HG03103 (cell line): ENCODE results near the gene SPATA33.

ENCODE experiments used
- ATAC-seq: cut with Tn5 transposase; IDR thresholded peaks from one replicate; pipeline ENCODE4 v1.9.1; 2021; ENCODE audit warnings: low read depth; ENCODE audit not compliant: unreplicated experiment

SPATA33 gene

DNA sequence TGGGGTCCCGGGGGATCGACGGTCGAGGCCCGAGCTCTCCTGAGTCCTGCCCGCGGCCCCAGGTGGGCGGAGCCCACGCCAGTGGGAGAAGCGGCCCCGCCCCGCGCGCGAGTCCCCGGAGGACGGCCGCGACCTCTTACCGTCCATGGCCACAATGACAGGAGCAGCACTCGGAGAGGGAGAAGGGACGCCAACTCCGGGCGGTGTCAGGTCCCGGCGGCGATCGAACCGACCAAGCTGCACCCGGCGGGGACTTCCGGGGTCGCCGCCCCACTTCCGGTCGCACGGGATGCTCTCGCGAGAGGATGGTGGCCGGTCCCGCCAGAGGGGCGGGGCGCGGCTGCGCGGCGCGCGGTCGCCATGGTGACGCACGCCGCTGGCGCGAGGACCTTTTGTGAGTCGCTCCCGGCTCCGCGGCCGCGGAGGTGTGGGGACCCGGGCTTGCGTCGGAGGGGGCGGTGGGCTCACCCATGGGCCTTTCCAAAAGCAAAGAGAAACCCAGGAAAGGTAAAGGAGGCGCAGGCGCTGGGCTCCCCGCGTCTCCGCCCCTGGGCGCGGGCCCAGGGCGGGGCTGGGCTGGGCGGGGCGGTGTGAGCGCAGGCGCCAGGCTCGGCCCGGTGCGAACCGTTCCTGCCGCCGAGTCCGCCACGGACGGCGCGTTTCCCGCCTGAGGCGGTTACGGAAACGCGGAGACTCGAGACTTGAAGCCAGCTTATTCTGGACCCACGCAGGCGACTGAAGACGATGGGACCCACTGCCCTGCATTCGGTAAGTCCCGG is at the start of gene SPATA33, which contains the start of gene CHMP1A:
TSS of gene SPATA33 (plus strand) at position 395 of the 779 bp plus-strand sequence. CDS start at position 471, 76 bp downstream.
TSS of gene CHMP1A (minus strand) at position 267 of the 779 bp plus-strand sequence. CDS start at position 147, 120 bp downstream.
- peak; percentile 69 for ATAC-seq

DNA sequence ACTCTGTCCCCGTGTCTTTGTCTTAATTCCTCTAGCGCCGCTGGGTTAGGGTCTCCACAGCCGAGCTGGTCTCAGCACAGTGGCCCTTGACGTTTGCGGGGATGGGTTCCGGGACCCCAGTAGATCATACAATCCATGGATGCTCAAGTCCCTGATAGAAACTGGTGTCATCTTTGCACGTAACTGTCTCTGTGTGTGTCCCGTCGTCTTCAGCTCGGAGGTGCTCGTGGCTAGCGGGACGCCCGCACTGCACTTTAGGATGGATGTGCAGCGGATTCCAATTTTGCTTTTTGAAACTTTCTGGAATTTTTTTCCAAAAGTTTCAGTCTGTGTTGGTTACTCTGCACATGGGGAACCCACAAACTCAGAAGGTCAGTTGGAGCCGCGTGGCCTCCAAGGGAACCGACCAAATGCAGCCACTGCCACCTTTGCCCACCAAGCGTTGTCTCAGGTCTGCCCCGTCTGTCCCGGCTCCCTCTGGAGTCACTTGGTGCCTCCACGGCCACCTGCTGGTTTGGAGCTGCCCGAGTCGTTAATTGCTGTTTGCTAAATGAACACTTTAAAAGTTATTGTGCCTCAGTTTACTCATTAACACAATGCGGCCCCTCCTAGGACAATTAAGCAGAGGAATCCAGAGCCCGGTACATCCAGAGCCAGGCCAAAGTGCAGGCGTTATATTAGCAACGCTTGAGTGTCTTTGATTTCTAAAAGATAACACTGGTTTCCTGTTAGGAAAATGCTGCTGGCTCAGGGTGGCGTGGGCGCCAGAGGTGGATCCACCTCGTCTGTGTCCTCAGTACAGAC is 49.5 kb upstream of the SPATA33 start:
- no peak for ATAC-seq

DNA sequence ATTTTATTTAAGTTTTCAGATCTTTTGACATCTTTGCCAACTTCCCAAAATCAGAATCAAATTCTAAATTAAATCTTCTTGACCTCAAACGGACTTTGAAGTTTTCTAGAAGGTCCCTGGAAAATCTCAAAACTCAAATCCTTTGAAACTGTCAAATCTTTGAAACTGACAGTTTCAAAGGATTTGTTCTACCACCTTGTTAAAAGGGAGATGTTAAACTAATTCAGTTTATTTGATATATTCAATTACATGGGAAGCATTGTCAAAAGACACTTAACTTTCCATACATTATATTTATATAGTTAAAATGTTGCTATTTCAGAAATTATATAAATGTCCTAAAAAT is 47.6 kb upstream of the SPATA33 start:
- ATAC-seq, result no peak

DNA sequence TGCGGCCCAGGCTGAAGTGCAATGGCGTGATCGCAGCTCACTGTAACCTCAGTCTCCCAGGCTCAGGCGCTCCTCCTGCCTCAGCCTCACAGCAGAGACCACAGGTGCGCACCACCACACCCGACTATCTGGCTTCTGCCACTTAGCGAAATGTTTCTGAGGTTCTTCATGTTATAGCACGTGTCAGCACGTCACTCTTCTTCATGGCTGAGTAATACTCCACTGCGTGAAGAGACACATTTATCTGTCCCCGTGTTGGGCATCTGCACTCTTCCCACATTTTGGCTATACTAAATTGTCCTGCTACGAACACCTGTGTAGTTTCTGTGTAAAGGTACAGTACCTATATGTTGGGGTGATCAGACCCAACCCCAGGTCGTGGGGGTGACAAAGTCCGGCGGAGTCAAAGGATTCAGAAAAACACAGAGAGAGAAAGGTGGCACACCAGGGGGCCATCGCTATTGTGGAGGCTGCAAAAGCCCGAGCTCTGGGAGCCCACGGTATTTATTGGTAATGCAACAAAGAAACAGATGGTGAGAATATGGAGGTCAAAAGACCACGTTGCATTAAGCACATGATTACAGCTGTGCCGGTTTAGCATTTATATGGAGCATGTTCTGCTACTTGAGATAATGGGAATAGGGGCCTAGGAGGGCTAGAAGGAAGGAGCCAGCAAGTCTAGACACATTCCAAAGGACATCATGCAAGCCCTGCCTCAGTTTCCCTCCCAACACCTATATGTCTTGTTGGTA is 45.0 kb upstream of the SPATA33 start:
- ATAC-seq, result no peak

DNA sequence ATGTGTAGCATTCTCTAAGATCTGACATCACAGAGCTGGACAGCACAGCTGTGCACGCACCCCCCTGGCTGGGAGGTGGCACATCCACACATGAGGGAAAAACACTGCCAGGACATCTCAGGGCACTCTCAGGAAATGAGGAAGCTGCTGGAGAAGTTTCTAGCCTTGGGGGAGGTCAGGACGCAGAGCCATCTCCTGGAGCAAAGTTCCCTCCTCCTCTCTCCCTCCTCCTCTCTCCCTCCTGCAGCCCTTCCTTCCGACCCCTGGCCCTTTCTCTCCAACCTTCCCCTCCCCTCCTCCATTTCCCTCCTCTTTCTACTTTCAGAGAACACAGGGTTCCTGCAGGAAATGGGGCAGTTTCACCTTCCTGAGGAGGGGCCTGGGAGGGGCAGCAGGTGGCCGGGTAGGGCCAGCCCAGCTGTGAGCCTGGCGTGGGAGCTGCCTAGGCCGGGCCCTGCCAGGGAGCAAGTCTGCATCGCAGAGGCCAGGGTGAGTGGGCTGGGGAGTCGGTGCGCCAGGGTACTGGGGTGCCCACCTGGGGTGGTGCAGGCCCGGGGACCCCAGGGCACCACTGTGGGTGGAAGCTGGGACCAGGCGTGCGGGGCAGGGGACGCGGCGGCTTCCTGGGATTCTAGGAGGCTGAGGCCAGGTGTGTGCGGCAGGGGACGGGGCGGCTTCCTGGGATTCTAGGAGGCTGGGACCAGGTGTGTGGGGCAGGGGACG is 44.2 kb upstream of the SPATA33 start, which contains the start of gene DPEP1:
TSS of gene DPEP1 (plus strand) at position 412 of the 723 bp plus-strand sequence. CDS start 16,769 bp downstream, outside the sequence.
- ATAC-seq, result no peak

DNA sequence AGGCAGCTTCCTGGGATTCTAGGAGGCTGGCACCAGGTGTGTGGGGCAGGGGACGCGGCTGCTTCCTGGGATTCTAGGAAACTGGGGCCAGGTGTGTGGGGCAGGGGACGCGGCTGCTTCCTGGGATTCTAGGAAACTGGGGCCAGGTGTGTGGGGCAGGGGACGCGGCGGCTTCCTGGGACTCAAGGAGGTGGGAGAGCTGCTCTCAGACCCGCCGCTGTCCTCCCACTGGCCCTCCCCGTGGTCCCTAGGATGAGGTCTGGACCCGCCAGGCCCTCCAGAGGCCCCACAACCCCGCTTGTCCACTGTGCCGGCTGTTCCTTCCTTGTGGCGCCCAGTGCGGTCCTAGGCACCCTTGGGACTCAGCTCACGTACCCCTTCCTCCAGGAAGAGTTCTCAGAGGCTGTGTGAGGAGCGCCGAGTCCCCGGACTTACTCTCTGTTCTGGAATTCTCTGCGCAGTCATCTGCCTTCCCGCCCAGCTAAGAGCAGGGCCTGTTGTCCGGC is 43.6 kb upstream of the SPATA33 start:
- ATAC-seq, result no peak

DNA sequence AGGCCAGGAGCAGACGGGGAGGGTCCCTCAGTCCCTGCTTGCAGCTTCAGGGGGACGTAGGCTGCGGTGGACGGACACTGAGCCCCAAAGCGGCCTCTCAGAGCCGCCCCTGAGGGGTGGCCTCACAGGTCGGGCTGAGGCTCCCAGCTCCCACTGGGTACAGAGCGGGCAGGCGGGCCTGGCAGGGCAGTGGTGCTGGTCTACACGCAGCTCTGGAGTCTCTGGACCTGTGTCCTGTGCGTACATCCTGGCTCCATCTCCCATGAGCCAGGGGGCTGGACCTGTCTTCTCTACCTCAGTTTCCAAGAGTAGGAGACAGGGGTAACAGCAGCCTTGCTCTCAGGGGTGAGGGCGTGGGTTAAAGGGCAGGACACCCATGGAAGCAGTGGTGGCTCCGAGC is 42.5 kb upstream of the SPATA33 start:
- ATAC-seq, result no peak

DNA sequence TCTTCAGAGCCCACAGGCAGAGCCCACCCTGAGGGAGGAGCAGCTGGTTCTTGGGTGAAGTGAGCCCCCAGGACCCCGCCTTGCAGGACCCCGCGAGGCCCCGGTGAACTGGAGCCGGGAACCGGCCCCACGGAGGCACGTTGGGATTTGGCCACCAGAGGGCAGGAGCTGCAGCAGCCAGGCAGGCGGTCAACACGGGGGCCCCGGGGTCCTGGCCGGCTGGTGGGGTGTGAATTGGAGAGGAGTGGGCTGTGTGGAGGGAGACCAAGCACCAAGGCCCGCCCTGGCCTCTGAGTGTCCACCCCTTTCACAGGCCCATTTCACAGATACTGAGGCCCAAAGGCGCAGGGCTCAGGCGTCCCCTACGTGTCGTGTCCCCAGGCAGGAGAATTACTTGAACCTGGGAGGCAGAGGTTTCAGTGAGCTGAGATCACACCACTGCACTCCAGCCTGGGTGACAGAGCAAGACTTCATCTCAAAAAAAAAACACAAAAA is 42.0 kb upstream of the SPATA33 start:
- no peak for ATAC-seq

DNA sequence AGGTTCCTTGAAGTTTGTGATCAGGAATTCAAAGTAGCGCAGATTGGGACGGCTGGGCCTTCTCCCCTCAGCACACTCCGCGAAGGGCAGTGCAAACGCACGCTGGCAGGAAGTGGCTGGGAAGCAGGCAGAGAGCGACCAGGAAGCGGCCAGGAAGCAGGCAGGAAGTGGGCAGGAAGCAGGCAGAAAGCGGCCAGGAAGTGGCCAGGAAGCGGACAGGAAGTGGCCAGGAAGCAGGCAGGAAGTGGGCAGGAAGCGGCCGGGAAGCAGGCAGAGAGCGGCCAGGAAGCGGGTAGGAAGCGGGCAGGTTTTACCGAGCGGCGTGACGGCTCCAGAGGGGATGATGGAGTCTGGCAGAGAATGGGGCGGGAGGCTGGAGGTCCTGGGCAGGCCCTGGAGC is 41.0 kb upstream of the SPATA33 start:
- ATAC-seq, result no peak

DNA sequence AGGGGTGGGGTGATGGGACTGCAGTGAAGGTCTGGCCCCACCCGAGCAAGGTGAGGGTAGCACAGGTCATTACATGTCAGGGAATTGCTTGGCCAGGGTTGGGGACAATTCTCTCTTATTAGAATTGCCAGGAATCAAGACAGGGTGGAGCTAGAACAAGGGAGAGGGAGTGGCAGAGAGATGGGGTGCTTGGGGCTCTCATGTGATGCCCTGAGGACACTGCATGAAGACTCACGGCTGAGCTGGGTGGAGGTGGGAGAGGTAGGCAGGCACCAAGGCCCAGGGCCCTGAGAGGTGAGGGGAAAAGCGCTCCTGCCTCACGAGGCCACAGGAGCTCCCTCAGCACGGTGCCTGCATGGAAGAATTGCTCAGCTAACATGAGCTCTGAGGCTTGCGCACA is 40.6 kb upstream of the SPATA33 start:
- ATAC-seq, result no peak

DNA sequence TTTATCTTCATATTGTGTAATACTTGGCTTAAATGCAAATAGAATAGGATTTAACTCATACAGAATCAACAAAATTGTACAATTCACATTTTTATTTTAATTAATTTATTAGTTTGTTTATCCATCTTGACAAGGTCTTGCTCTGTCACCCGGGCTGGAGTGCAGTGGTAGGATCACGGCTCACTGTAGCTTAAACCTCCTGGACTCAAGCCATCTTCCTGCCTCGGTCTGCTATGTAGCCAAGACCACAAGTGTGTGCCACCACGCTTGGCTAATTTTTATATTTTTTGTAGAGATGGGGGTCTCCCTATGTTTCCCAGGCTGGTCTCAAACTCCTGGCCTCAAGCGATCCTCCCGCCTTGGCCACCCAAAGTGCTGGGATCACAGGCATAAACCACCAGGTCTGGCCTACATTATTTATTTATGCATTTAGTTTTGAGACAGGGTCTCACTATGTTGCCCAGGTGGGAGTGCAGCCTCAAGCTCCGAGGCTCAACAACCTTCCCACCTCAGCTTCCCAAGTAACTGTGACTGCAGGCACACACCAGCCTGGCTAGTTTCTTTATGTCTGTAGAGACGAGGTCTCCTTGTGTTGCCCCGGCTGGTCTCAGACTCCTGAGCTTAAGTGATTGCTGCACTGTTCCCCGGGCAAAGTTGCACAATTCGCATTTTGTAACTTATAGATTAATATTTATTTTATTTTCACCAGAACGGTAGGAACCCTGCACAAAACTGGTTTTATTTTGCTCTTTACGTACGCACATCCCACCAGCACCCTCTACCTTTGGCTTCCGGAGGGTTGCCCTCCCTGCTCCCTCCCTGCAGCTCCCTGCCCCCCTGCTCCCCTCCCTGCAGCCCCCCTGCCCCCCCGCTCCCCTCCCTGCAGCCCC is 39.3 kb upstream of the SPATA33 start:
- no peak for ATAC-seq

DNA sequence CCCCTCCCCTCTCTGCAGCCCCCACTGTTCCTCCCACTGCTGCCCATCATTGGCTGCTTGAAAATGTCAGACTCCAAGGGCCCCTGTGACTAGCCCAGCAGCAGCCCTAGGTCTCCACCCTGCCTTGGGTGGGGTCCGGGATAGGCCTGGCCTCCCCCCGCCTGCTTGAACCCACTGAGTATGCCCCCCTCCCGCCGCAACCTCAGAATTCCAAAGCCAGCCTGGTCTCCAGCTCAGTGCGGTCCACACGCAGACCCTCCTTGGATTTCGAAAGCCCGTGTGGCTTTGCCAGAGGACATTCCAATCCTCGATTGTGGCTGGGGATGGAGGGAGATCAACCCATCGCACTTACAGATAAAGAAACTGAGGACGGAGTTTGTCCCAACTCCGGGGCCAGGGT is 37.8 kb upstream of the SPATA33 start:
- ATAC-seq, result no peak

DNA sequence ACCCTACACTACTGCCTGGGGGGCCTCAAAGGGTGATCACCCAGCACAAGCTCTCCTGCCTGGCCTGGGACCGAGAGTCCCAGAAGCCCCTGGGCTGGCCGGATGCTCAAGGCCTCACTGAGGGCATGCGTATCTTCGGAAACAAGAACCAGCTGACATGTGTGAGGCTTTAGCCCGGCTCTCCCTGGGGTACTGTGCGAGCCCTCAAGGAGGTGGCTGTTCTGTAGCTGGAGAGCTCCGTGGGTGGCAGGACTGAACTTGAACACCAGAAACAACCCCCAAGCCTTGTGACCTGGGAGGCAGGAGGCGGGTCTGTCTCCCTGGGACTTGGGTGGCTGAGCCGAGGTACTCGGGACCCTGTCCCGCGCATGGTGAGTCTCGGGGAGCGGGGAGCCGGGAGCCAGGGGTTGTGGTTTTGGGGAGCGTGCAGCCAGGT is 37.2 kb upstream of the SPATA33 start:
- ATAC-seq, result no peak

DNA sequence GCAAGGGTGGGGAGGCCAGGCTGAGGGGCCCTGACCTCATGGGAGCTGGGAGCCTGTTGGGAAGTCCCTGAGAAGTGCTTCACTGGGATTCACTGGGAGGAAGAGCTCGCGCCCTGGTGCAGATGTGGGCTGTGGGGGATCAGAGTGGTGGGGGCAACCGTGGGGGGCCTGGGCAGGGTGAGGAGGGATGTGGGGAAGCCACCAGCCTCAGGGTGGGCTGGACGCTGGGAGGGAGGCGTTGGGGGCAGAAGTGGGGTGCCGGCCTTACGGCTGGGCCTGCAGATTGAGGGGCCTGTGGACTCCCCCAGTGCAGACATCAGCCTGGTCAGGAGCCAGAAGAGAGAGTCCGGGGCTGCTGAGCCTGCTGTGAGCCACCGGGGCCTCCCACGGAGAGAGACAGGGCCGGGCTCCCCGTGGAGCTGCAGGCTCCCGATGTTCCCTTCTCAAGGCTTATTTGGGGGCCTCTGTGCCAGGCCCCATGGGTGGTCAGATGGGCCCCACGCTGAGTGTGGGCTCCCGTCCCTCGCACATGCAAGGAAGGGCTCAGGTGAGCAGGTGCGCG is 36.4 kb upstream of the SPATA33 start:
- no peak for ATAC-seq

DNA sequence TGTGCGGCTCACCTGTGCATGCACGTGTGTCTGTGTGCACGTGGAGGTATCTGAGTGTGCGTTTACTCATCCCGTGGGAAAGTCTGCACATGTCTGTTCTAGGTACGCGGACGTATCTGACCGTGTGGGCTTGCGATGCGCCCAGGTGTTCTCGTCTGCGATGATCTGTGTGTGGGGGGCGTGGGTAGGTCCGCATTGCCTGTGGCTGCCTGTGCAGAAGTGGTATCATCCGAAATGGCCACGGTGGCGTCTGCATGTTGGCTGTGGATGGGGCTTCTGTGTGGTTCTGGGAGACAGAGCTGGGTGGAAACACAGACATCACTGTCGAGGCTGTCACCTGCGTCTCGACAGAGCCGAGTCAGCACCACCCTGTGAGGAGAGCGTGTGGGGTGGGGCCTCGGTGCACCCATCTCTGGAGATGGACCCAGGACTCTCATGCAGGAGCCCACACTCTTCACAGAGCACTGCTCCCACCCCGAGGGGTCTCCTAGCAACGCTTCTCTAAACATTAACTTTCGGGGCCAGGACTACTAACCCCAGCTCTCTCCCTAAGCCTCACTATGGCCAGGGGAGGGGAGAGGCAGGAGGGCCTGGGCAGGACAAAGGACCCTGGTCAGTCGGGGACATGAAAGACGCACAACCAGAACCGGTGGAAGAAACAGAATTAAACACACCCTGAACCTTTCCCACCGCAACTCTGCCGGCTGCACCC is 35.8 kb upstream of the SPATA33 start:
- ATAC-seq, result no peak

DNA sequence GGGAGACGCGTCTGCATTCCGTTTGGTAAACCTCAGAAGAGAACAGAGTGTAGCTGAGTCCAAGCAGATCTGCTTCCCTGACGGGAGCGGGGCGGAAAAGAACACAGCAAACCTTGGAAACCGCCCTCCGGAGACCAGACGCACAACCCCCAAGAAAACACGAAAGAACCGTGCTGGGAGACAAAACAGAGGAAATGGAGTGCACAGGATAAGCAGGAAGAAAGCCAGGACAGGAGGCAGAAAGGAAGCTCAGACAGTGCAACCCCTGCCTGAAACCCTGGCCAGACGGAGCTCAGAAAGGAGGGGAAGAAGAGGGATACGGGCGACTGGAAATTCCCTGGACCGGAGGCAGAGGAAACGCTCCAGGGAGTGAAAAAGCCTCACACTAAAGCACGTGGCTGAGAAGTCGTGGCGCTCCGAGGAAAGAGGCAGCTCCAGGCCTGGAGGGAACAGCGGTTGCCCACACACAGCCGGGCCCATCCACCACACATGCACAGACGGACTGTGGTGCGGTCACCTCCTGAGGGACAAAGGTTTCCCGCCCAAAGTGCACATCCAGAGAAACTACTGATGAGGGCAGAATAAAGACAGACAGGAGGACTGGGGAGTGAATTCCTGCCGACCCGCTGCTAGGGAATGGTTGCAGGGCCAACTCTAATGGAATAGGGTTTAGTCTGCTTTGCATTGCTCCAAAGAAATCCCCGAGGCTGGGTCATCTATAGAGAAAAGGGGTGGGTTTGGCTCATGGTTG is 34.0 kb upstream of the SPATA33 start:
- ATAC-seq, result no peak
